HG02840 (cell line): Measurements from ENCODE around the gene TRDMT1.
"Not testable (repeated sequence)": the region's sequence is repeated elsewhere in the genome, so short reads cannot be mapped to it uniquely, and the experiment has no call there.

Experiments used
- ATAC-seq: cut with Tn5 transposase; IDR thresholded peaks from one replicate; pipeline ENCODE4 v1.9.1; 2021; ENCODE audit warnings: mild to moderate bottlenecking, moderate library complexity, moderate number of reproducible peaks; ENCODE audit not compliant: unreplicated experiment, low FRiP score

Gene TRDMT1

DNA sequence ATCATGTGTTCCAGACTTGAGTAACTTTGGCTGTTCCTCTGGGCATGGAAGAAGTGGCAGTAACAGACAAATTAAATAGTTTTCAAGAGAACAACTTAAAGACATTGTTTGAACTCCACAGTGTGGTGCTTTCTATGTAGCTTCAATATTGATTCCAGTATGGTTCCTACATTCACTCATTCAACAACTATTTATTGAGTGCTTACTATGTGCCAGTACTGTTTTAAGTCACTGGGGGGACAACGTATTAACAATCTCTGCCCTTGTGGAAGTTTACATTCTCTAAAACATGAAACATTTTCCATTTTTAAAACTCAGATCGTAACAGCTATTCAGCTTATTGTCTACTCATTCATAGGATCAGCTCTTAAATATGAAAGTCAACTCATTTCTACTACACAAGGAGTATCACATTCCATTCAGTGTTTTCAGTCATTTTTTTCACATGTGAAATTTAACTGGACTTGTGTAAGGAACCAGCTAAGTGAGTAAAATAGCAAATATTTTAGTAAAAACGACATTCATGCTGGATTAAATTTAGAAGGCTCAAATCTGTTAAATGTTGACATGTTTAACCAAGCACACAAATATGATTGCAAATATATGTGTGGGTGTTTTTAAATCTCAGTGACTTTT, 58.3 kb downstream of the TRDMT1 start:
- ATAC-seq, result no peak

DNA sequence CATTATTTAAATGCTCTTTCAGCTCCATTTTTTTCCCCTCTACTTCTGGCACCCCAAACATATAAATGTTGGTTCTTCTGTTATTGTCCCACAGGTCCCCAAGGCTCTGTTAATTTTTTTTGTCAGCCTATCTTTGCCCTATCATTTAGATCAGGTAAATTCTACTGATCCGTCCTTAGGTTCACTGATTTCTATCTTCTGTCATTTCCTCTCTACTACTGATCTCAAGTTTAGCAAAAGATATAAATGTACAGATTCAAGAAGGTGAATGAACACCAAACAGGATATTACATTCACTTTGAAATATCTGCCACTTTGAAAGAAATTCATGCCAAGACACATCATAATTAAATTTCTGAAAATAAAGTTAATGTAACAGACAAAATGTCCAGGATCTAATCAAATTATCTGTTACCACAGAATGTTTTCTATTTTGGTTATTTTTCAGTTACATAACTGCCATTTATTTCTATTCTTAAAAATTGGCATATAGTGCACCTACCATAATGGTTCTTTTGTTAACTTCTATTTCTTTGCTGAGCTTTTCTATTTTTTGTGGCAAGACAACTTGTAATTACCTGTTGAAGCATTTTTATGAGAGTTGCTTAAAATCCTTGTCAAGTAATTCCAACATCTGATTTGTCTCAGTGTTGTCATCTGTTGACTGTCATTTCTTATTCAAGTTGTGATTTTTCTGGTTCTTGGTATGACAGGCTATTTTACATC, 59.8 kb downstream of the TRDMT1 start:
- no peak for ATAC-seq

DNA sequence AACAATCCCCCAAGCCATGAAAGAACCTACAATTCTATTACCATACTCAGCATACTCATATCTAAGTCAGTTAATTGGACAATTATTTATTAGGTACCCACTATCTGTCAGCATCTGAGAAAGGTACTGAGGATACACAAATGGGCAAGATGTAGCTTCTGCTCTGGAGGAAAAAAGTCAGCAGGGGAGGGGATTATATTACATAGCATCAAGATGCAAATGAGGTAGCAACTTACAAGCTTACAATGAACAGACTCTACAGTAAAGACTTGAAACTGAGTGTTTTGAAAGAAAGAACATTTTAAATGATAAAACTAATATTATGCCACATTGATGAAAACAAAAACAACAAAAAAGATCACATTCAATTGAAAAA, 61.1 kb downstream of the TRDMT1 start:
- ATAC-seq, result no peak

DNA sequence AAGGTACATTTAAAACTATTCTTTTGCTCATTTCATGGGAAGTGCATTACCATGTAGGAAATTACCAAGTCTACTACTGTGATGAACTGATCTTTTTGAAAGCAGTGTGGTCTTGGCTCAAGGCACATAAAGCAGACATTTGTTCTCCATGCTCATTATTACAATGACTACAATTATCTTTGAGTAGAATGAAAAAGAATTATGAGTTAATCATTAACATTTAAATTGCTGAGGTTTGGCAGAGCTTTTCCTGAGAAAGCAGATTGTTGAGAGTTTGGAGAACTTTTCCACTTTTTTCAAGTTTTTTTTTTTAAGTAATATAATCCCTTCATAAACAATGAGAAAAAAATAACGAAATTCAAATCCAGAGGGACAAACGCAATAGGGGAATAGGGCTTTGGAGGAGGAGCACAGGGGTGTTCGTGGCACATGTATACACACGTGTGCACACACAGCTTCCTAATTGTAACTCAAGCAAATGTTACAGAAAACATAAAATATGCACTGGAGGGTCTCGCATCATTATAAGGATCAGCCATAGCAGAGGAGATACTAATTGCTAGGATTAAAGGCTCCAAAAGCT, 62.9 kb downstream of the TRDMT1 start:
- ATAC-seq, result no peak

DNA sequence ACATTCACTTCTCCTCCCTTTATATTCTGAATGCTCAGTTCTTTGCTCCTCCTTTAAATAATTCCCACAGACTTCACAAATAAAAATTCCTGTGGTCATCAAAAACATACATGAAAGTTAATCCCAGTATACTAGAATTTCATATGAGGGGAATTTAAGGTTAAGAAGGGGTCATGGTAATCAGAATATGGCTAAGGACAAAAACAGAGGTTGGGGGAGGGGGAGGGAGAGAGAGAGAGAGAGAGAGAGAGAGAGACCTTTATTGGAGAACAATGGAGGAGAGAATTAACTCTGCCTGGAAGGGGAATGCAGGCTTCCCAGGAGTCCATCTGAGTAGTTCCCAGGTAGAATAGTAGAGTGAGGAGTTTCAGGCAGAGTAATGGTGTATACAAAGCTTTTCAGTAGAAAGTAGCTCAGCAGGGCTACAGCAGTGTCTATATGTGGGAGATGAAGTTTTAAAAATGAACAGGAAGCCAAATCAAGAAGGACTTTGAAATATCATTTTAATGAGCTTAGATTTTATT, 66.7 kb downstream of the TRDMT1 start:
- no peak for ATAC-seq

DNA sequence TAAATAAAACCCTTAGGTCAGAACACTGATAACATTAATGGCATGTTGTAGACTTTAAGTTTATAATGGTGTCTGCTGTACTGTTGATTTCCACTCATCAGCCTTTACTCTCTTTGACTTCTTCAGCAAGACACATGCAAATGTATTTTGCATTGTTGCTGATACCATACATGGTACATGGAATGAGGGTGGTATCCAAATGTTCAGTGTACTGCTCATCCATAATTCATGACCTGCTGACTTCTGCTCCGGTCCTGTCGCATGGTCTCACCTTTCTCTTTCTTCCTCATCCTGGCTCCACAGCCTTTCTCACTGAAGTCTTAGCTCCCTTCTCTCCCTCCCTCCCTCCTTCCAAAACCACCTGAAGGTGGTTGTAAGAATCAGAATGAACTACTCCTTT, 67.2 kb downstream of the TRDMT1 start:
- no peak for ATAC-seq

DNA sequence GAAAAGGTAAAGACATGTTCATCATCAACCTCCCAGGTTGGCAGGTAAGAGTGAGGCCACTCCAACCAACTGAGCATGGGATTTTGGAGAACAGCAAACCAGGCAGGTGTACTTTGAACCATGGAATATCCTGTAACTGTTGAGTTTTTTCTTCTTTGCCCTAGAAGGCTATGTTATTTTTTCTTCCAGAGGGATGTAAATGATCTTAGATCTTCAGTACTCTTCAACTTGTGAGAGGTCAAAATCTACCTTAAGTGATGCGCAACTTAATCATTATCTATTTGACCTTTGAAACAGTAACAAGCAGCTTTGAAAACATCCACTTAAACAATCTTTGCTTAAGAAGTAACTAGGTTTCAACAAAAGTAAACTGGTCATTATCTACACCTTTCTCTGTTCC, 71.7 kb downstream of the TRDMT1 start, which contains the start of gene CUBN:
TSS of gene CUBN (minus strand) at position 71 of the 400 bp plus-strand sequence. CDS start at position 25, 46 bp downstream.
- no peak for ATAC-seq

DNA sequence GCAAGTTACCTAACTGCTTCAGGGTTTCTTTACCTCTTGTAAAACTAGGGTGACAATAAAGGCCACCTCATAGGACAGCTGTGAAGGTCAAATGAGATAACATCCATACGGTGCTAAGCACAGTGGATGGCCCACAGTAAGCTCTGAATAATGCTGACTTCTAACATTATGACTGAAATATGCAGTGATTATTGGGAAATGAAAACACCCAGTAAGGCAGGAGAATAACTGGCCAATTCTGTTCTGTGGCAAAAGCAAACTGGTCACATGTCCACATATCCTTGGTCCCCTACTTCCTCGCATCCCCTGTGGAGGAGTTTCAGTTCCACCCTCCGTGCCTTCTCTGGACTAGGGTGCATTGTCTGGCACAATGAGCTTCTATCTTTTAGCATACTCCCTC, 73.2 kb downstream of the TRDMT1 start:
- ATAC-seq, result no peak

DNA sequence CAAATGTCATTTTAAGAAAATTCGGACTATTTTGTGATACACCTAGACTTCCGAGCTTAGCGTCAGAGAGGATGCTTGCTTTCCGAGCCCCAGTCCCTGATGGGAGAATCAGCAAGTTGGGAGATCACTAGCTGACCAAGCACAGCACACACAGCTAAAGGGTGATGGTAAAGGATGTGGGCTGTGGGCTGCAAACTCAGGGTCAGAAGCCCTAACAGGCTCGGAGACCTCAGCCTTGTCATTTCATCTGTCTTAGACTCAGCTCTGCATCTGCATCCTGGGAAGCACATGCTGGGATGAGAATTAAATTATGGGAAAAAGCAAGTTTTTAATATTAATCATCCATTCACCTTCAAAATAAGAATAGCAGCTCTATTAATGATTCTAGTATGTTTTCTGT, 75.1 kb downstream of the TRDMT1 start:
- ATAC-seq, result no peak

DNA sequence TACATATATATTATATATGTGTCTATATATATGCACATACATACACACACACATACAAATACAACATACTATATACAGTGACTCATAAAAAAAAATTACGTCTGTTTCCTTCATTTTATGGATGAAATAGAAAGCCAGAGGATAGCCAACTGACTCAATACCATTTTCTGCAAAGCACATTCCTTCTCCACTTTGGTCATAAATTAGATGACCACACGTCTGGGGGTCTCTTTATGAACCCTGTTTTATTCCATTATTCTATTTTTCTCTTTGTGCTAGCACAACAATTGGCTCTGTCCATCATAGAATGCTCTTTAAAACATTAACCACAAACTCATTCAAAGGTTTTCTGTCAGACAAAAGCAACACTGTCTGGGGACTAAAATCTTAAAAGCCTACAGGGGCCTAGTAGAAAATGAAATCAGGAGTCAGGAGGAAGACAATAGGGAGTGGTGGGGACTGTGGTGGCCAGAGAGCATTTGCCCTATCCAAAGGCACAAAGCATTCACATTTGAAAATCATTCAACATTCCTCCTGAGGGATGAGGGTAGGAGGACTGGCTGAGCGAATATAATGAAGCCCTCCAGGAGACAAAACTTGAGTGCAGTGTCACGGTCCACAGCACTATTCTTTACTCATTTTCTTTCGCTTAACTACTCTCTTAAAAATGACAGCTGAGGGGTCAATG, 76.1 kb downstream of the TRDMT1 start:
- no peak for ATAC-seq

DNA sequence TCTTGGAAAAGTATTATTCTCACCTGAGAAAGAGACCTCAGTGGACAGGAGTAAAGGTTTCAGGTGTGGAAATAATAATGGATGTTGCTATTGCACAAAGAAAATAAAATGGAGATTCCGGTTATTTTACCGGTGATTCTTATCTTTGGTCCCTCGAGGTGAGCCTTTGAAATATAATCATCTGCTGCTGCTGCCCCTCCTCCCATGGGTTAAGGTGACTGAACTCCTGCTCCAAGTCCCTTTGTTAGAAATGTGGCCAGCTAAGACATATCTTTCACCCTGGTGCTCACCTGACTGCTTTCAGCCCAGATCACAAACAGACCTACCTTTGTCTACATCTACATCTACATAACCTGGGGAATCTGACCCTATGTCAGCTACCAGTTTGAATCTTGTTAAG, 77.5 kb downstream of the TRDMT1 start:
- no peak for ATAC-seq

DNA sequence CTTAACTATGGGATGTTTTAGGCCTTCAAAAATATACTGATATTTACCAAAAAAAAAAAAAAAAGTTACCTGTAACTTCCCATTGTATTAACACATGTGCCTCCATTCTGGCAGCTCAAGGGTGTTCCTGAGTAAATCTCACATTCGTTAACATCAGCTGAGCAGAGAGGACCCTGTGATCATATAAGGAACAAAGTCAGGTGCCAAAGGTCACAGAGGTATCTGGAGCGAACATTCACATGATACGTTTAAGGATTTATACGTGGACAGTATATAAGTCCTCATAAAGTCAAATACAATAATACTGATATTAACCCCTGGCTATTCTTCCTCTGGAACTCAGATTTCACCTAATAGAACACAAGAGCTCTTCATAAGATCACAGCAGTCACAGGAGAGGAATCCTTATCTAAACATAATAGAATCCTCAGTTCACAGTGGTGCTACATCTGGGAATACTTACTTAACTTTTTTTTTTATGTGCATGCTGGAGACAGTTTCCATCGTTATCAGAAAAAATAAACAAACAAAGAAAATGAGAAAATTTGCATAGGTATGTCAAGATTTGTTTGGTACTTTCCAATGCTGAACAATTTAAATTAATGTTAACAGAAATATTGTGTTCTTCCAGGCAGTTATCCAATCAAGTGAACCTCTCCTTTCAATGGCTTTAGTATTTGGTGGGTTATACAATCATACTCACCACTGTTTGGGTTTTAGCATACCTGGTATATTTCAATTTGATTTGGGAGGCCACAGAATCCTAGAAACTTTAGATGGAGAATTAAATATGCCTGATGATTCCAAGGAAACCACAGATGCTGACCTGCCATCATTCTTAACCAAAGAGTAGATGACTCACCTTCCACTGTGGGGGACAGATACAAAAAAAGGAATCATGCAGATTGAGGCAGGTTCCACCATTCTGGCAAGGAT, 78.5 kb downstream of the TRDMT1 start:
- ATAC-seq, result no peak

DNA sequence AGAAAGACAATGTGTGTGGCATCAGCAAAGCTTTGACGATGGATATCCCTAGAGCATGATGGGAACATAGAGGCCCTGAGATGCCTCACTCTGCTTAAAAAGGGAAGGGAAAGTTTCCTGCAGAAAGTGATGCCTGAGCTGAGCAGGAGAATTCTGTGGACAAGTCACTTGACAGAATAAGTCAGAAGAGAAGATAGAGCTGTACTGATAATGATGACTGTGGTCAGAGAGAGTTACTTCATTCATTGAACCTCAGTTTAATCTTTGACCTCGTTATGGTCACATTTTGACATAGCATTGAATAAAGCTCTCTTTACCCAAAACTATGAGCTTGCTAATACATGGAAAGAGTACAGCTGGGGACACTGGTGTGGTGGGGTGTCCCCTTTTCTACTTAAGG, 79.4 kb downstream of the TRDMT1 start:
- no peak for ATAC-seq

DNA sequence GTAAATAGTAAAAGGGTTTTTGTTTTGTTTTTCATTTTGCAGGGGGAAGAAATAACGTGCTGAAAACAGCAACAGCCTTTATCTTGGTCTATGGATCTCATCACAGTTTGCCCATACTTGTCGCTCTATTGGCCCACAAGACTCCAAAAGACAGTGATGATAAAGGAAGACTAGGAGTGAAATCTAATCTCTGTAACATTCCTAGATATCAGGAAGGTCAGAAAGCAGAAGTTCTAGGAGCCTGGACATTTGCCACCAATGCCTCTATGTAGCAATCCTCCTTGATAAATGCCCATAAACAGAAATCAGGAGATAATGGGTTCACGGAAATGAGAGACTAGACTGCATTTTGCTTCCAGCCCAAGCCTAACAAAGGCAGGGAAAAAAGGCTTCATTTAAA, 80.8 kb downstream of the TRDMT1 start:
- no peak for ATAC-seq

DNA sequence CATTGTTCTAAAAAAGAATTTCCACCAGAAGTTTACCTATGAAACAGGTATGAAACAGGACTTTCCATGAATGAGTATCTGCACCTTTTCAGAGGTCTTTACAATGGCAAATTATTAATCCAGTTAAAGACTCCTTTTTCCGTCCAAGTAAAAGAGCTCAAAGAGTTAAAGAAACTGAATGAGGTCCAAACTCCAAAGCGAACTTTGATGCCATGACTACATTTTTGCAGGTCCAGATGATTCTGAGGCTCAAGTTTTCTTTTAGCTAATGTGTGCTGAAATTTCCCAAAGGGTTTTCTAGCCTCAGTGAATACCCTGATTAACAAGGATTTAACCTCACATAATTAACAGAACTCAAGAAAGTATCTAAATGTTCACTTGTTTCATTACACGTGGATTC, 81.6 kb downstream of the TRDMT1 start:
- no peak for ATAC-seq

DNA sequence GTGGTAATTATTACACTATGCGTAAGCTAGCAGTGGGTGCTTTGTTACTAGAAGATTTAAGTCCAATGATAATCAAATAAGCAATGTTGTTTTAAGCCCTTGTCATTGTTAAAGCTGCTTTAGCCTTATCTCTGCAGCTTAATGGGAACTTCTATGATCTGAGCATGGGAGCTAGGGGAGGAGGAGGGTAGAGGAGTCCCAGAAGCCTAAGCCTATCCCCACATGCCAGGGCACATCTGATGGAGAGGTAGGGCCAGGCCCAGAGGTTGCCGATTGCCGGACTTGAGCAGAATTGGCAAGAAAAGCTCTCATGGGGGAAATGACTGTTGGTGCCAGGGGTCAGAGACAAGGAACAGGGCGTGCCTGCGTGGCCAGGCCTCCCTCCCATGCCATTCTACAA, 85.3 kb downstream of the TRDMT1 start:
- ATAC-seq, result no peak

DNA sequence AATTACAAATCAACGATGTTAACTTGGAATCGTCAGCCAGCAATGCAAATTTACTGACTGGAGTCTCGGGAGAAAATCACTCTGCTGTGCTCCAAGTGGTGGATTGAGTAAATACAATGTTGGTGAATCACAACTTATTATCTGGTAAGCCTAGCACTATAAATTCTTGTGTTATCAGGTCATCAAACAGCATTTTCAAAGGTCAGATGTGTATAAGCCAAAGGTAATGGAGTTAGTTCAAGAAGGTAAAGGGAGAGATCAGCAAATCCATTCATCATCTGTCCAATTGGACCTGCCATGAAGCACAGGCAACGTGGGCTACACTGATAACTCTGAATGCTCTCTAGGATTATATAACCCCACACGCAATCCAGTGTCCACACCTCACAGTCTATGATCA, 85.8 kb downstream of the TRDMT1 start:
- ATAC-seq, result no peak

DNA sequence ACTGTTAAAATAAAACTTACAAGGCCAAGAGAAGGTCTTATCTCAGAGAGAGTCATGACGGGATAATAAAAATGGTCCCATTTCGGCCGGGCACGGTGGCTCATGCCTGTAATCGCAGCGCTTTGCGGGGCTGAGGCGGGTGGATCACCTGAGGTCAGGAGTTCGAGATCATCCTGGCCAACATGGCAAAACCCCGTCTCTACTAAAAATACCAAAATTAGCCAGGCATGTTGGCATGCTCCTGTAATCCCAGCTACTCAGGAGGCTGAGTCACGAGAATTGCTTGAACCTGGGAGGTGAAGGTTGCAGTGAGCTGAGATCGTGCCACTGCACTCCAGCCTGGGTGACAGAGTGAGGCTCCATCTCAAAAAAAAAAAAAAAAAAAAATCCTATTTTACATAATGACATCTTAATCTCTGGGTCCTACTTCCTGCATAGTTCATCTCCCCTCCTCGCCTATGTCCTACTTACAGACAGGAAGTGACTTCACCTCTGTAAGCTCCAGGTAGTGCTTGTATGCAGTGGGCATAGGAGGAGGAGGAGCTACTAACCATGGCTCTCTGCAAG, 86.5 kb downstream of the TRDMT1 start:
- ATAC-seq, result not testable (repeated sequence)

DNA sequence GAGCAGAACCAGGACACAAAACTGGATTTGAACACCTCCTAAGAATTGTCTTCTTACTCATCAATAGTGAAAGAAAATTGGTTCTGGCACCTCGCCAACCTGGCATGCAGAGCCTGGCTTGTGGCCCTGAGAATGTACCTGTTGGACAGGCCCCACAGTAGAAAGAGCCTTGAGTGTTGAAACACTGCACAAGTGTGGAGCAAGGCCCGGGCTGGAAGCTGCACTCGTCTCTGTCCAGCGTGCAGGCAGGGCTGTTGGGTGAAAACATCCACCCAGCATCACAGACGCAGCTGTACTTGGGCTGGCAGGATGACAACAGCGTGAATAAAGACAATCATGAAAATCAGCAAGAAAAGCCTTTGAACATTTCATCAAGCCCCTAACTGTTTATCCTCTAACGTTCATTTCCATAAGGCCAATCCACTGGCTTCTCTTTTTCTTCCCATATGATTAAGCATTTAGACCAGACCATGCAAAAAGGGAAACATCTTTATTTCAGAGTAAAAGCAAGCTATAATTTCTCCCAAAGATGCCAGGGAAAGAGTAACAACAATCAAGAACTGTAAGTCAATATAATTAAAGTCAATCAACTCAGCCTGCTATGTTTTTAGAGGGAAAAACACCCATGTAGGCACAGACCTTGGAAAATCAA, 87.5 kb downstream of the TRDMT1 start:
- ATAC-seq, result no peak
